Testis (tissue), 3 donors: ENCODE measurements around the gene GALE. TPM values are rescaled to one million over a fixed set of nuclear protein-coding genes. Genes with fewer than 3 reads are reported as not detected.

ENCODE experiments used
- DNase-seq: peaks from one replicate; pipeline ENCODE4 v3.0.0-alpha.2; 2019
- H3K27ac ChIP-seq, 2 donors: fragments of 200-600 bp; sonication (generic); one replicate each; pipeline ENCODE4 v1.5.1; 2019
- H3K27me3 ChIP-seq: fragments of 200-600 bp; sonication (generic); one replicate; pipeline ENCODE4 v1.5.1; 2019
- H3K36me3 ChIP-seq: fragments of 200-600 bp; sonication (generic); one replicate; pipeline ENCODE4 v1.5.1; 2017; ENCODE audit warnings: low read depth; ENCODE audit errors: missing control alignments
- H3K4me1 ChIP-seq: fragments of 200-600 bp; sonication (generic); one replicate; pipeline ENCODE4 v1.5.1; 2019
- H3K4me3 ChIP-seq, 2 donors: fragments of 200-600 bp; sonication (generic); one replicate each; pipeline ENCODE4 v1.5.1; 2017 to 2019
- H3K9me3 ChIP-seq: fragments of 200-600 bp; sonication (generic); one replicate; pipeline ENCODE4 v1.5.1; 2017
- CTCF ChIP-seq, 3 experiments: fragments of 450-650 bp in 2 of 3; fragments of 200-600 bp in 1 of 3; sonication (generic) in 1 of 3; IDR thresholded peaks; one replicate each; pipeline ENCODE4 v1.5.1; 2016 to 2019; ENCODE audit warnings: antibody characterized with exemption in 3 of 3, mild to moderate bottlenecking in 2 of 3, moderate library complexity in 1 of 3
- POLR2A ChIP-seq: fragments of 450-650 bp; IDR thresholded peaks from one replicate; pipeline ENCODE4 v1.6.1; 2017; ENCODE audit warnings: antibody characterized with exemption, mild to moderate bottlenecking, moderate library complexity
- WGBS, 2 donors: methylation state at CpG; one replicate each; pipeline ENCODE4 v1.1.5; 2018; 5-methylcytosine and 5-hydroxymethylcytosine counted together
- intact Hi-C: fragments of 100-400 bp; cut with DNase I; formaldehyde crosslinking; loops from one replicate; pipeline ENCODE4 v1.15.1; 2023; ENCODE audit warnings: low total_unique reads
- polyA plus RNA-seq: library from polyadenylated mRNA; stranded (reverse); fragments of 350-450 nt; fragmentation: Illumina TruSeq; extraction: RNeasy Lipid Tissue Mini Kit (QIAGEN cat#74804); gene quantifications from one replicate; pipeline ENCODE4 v1.2.3, GENCODE V29; 2014; ENCODE audit warnings: low read depth, low replicate concordance; ENCODE audit not compliant: insufficient read depth
- total RNA-seq, 2 donors: library from RNA; depleted of rRNA; stranded (reverse); fragments of >200 nt; gene quantifications; one replicate each; pipeline ENCODE4 v1.2.3, GENCODE V29; 2016

Gene GALE
- total and polyA plus RNA-seq, 3 donors from 2014 or later, result 18.7 to 26.1 (median 23.2) TPM

- 33 to 55% methylated on average over 1 of the region's 1 CpG for WGBS, 2 donors
- intact Hi-C loops, result no loop called here
- H3K4me3 ChIP-seq, result no peak overlapping the region
- no peak overlapping the region for H3K27ac ChIP-seq
- DNase-seq, result no peak
- H3K36me3 ChIP-seq, result peaks cover 4% of the 10 kb centered on the region
- TF ChIP-seq CTCF (IDR thresholded peaks at IDR 0.05) (no peak), POLR2A (no peak)
- H3K4me1 ChIP-seq, result no peaks in the 10 kb centered on the region
- no peaks in the 10 kb centered on the region for H3K27me3 ChIP-seq
- H3K9me3 ChIP-seq, result no peaks in the 10 kb centered on the region
Observed at GRCh38 chr1:23752909-23753308, 47.6 kb downstream of the GALE start.

GRCh38 chr1:23751815-23752200 is 48.7 kb downstream of the GALE start:
- H3K36me3 ChIP-seq, result peaks cover 4% of the 10 kb centered on the region
- no peak for DNase-seq
- H3K9me3 ChIP-seq, result no peaks in the 10 kb centered on the region
- H3K4me3 ChIP-seq, result no peak overlapping the region
- intact Hi-C loops, result no loop called here
- WGBS, 2 donors, result 81 to 87% methylated on average over 4 of the region's 4 CpGs
- H3K27ac ChIP-seq, result no peak overlapping the region
- H3K4me1 ChIP-seq, result no peaks in the 10 kb centered on the region
- no peaks in the 10 kb centered on the region for H3K27me3 ChIP-seq
- TF ChIP-seq POLR2A (no peak), CTCF (IDR thresholded peaks at IDR 0.05) (no peak)

- H3K9me3 ChIP-seq, result no peaks in the 10 kb centered on the region
- no peak overlapping the region for H3K4me3 ChIP-seq
- TF ChIP-seq CTCF (IDR thresholded peaks at IDR 0.05) (peak in 2 of 3 experiments; percentile 26 to 53), POLR2A (no peak)
- no peaks in the 10 kb centered on the region for H3K4me1 ChIP-seq
- peak; percentile 51 for DNase-seq
- peaks cover 4% of the 10 kb centered on the region for H3K36me3 ChIP-seq
- H3K27me3 ChIP-seq, result no peaks in the 10 kb centered on the region
- intact Hi-C loops, result no loop called here
- no peak overlapping the region for H3K27ac ChIP-seq
- 61 to 83% methylated on average over 9 to 11 of the region's 11 CpGs for WGBS, 2 donors
Observed at GRCh38 chr1:23751050-23751814, 49.3 kb downstream of the GALE start.

GRCh38 chr1:23748016-23748415 is 52.5 kb downstream of the GALE start:
- Histone ChIP-seq H3K27ac (no peak overlapping the region), H3K4me1 (no peaks in the 10 kb centered on the region), H3K4me3 (no peak overlapping the region), H3K27me3 (no peaks in the 10 kb centered on the region), H3K9me3 (no peaks in the 10 kb centered on the region), H3K36me3 (peaks cover 4% of the 10 kb centered on the region)
- TF ChIP-seq CTCF (IDR thresholded peaks at IDR 0.05) (no peak), POLR2A (no peak)
- 74 to 91% methylated on average over 3 of the region's 3 CpGs for WGBS, 2 donors
- no peak for DNase-seq
- intact Hi-C loops, result no loop called here

Other genes with a start within 250 kb of the GALE start
- gene ID3, start 241.3 kb downstream of the GALE start, total RNA-seq, result 10 to 100 TPM; 27.2 to 34.5 TPM
- 24.5 TPM for gene ID3, start 241.3 kb downstream of the GALE start, polyA plus RNA-seq
- gene RPL11, start 108.9 kb downstream of the GALE start, total RNA-seq, result 100 to 1,000 TPM; 308 to 532 TPM
- gene RPL11, start 108.9 kb downstream of the GALE start, polyA plus RNA-seq, result 1,029 TPM
- 10 to 100 TPM; 38.7 to 41.9 TPM for gene ELOA, start 57.3 kb downstream of the GALE start, total RNA-seq
- gene ELOA, start 57.3 kb downstream of the GALE start, polyA plus RNA-seq, result 51.3 TPM
- 10 to 100 TPM; 83.7 to 89.9 TPM for gene PITHD1, start 22.3 kb downstream of the GALE start, total RNA-seq
- 99.3 TPM for gene PITHD1, start 22.3 kb downstream of the GALE start, polyA plus RNA-seq
- 10 to 100 TPM; 46.5 to 47.8 TPM for gene LYPLA2, start 9.6 kb downstream of the GALE start, total RNA-seq
- gene LYPLA2, start 9.6 kb downstream of the GALE start, polyA plus RNA-seq, result 36.1 TPM
- gene HMGCL, start 24.7 kb upstream of the GALE start, total RNA-seq, result 10 to 100 TPM; 48.2 to 54.3 TPM
- gene HMGCL, start 24.7 kb upstream of the GALE start, polyA plus RNA-seq, result 38.8 TPM
- gene FUCA1, start 67.5 kb upstream of the GALE start, total RNA-seq, result 10 to 100 TPM; 34.0 to 41.2 TPM
- gene FUCA1, start 67.5 kb upstream of the GALE start, polyA plus RNA-seq, result 68.8 TPM
- gene CNR2, start 112.6 kb upstream of the GALE start, total RNA-seq, result under 1 TPM; 0.06 to 0.08 TPM
- 0.20 TPM for gene CNR2, start 112.6 kb upstream of the GALE start, polyA plus RNA-seq
- gene PNRC2, start 159.1 kb upstream of the GALE start, total RNA-seq, result 10 to 100 TPM; 61.5 to 68.1 TPM
- 57.7 TPM for gene PNRC2, start 159.1 kb upstream of the GALE start, polyA plus RNA-seq
- 100 to 1,000 TPM; 124 to 141 TPM for gene SRSF10, start 179.6 kb upstream of the GALE start, total RNA-seq
- 113 TPM for gene SRSF10, start 179.6 kb upstream of the GALE start, polyA plus RNA-seq